DMS114 treated with DMSO at 0.1 percent for 48 hours (cell line): Measurements from ENCODE around the gene OR6X1.

ENCODE experiments used
- DNase-seq: peaks from one replicate; lab custom pipeline; 2025; ENCODE audit not compliant: unreplicated experiment; lab: John Stamatoyannopoulos, UW

OR6X1 gene, protein sequence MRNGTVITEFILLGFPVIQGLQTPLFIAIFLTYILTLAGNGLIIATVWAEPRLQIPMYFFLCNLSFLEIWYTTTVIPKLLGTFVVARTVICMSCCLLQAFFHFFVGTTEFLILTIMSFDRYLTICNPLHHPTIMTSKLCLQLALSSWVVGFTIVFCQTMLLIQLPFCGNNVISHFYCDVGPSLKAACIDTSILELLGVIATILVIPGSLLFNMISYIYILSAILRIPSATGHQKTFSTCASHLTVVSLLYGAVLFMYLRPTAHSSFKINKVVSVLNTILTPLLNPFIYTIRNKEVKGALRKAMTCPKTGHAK

DNA sequence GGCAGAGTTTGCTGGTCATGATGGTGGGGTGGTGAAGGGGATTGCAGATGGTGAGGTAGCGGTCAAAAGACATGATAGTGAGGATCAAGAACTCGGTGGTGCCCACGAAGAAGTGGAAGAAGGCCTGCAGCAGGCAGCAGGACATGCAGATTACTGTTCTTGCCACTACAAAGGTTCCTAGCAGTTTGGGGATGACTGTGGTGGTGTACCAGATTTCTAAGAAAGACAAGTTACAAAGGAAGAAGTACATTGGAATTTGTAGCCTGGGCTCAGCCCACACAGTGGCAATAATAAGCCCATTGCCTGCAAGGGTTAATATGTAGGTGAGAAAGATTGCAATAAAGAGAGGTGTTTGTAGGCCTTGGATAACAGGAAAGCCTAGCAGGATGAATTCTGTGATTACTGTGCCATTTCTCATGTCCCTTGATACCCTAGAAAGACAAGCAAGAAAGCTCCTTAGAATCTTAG, at the start of gene OR6X1:
Gene OR6X1 (minus strand): TSS at position 418 of the 468 bp plus-strand sequence. CDS start 0 bp downstream, at position 418.
- no peak for DNase-seq

DNA sequence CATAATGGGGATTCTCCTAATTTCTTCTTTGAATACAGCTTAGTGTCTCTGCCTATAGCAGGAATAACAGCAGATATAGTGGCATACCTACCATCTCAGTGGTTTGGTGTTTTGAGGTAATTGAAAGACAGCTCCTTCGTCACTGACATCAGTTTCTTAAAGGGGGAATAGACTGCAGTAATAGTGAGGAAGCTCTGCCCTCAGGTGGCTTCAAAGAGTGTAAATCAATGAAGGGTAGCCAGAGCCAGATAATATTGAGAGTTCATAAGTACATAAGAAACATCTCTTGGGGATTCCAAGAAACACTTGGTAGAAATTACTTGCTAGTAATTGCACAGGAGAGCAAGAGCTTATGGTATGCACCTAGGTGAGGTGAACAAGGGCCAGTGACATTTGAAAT, 47.4 kb upstream of the OR6X1 start:
- no peak for DNase-seq

DNA sequence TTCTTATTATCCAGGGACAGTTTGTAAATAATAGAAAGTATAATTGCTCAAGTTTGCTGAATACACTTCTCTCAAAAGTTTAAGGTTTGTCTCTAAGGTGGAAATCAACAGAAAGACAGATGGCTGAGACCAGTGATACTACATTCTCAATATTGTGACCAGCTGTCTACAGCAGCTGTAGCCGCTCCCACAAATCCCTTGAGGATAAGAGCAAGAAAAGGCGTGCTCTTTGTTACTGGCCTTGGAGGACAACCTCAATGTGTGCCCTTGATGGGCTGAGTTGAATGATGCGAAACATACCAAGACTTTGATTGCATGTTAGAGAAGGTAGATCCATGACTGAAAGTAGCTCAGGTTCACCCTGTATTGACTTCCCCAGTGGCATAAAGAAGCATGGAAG, 45.7 kb upstream of the OR6X1 start:
- no peak for DNase-seq

DNA sequence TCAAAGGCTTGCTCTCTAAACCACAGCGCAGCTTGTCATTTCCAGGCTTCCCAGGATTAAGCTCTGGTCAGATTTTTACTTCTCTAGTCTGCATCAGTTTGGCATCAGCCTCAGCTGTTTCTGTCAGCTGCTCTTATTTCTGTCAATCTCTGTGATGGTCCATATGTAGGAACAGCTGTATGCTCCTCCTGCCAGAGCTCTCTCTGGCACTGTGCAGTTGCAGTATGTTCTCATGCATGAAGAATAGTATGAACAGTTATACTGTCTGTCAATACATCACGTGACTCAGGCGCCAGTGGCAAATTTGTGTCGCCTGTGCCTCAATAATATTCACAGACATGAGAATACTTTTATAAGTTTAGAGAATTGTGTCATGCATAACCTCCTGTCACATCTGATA, 45.1 kb upstream of the OR6X1 start:
- DNase-seq: no peak

DNA sequence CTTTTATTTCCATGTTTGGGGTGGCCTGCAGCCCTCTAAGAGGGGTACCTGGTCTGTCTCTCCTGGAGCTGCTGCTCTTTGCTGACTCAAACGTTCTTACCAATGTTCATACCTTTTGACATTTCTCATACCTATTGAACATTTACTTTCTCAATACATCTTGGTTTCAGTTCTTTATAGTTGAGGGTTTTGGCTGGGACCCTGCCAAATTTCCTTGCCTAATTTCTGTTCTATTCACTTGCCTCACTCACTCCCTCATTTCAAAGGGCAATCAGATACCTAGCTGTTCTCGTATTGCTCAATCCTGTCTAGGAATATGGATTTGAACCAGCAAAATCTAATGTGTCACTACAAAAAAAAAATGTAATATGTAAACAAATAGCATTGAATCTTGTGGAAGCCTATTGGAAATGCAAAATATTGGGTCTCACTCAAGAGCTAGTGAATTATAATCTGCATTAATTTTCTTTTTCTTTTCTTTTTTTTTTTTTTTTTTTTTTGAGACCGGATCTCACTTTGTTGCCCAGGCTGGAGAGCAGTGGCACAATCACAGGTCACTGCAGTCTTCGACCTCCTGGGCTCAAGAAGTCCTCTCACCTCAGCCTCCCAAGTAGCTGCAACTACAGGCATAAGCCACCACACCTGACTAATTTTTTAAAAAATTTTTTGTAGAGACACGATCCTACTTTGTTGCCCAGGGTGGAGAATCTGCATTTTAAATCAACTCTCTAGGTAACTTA, 44.4 kb upstream of the OR6X1 start:
- no peak for DNase-seq

DNA sequence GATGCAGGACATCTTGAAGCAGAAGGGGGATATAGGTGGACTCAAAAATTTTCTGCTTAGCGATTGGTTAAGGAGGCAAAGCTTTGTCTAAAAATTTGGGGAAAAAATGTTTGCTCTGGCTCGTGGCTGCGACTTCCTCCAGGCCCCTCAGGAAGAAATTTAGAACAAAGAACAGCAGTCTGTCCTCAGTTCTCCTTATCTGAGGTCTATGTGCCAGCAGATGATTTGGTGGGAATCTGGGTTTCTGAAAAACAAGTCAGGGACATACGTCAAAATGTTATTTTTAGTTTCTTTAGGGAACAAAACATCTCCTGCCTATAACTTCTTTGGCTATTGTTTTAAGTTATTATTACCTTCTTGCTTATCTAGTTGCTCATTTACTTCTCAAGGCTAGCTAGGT, 43.8 kb upstream of the OR6X1 start:
- DNase-seq: no peak

DNA sequence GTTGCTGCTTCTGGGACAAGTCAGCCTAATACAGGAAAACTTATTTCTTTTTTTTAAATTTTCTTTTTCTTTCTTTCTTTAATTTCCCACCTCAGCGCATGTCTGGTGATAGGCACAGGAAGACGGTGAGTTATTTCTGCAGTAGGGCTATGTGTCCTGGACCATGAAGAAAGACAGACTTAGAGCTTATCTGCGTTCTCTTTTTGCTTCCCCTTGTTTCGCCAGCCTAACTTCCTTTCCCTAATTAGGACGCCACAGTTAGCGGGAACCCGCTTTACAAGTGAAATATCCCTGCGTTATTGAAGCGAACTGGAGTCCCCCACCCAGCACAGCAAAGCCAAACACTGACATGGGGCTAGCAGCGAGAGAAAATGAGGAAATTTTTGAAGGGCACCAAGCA, 43.2 kb upstream of the OR6X1 start:
- no peak for DNase-seq

DNA sequence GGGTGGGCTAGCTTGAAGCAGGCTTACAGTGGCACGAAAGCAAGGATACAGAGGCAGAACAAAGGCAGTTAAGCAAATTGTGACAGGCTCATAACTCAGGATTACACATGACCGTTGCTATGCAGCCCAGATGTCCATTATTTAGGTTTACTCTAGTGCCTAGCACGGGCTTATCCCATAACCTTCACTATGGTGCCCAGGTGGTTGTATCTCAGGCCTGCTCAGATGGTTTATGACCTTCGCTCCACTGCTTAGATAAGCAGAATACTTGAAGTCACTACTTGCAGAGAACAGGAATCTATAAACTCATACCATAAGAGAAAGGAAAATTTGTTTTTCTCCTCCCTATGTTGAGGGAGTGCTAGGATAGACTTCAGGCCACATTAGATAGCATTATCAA, 42.8 kb upstream of the OR6X1 start:
- no peak for DNase-seq

DNA sequence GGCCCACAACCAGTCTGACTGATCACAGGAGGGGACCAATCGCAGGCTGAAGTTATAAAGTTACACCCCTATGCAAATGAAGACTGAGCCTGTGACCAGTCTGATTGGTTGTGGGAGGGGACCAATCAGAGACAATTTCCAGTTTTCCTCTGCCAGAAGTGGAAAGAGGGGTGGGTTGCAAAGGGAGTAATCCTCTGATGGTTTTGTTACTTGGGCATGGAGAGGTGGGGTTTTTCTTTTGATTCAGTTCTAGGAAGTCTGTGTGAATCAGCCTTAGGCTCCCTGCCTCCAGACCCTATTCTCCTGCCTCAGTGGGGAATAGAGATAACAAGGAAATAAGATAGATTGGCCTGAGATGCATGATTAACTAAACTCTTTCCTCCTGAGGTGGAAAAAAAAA, 41.9 kb upstream of the OR6X1 start:
- DNase-seq: no peak

DNA sequence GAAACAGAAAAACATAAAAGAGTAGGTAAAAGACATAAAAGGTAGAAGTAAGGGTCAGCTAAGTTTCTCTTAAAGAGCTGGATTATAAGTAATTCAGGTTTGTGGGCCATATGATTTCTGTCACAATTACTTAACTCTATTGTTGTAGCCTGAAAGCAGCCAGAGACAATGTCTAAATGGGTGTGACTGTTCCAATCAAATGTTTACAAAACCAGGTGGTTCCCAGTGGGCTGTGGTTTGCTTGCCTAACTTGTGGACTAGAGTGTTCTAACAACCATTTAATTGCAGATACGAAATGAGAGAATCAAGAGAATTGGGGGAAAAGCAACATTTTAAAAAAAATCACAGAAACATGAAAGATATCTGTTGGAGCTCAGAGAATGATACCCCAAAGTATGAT, 29.2 kb upstream of the OR6X1 start:
- DNase-seq: no peak

DNA sequence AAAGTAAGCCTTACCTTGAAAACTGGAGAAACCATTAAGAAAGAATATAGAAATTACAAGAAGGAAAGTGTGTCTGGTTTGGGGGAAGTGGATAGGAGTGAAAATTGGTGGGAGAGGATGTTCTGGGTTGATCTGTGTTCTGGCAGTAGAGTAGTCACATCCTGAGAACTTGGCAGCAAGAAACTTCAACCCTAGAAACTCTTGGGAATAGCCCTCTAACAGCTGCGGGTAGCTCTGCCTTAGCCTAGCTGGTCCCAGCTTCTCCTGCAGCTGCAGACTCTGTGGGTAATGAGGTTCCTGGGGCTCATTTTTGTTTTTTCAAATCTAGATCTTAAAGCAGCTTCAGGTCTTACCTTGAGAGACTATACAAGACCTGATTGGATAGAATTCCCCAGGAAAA, 24.2 kb upstream of the OR6X1 start:
- no peak for DNase-seq

DNA sequence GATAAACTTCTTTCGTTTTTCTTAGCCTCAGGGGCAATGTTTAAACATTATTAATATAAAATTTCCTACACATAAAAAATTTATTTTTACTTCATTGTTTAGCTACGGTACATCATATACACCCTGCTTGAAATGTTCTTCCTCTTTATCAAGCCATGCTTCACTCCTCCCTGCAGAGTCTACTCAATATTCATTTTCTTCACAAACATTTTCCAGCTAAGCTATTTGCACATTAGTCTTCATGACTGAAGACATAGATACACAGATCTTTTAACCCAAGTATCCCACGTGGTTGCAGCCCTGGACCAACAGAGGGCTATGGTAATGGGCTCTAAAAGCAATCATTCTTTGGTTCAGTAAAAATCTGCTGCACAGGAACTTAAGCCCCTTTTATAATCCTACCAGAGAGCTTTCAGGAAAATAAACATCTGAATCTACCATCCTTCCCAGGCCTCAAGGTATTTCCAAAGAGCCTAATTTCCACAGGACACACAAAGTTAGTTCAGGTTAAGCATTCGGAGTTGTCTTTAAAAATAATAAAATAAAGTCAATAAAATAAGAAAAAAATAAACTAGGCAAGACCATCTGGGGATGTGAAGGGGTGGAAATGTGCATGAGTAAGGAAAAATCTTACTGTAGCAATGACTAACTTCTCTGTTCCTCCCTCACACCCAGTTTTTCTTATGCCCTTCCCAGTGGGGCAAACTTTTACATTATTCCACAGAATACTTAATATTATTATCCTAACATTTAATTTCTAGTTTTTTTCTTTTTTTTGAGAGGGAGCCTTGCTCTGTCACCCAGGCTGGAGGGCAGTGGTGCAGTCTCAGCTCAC, 21.6 kb upstream of the OR6X1 start:
- DNase-seq: no peak

DNA sequence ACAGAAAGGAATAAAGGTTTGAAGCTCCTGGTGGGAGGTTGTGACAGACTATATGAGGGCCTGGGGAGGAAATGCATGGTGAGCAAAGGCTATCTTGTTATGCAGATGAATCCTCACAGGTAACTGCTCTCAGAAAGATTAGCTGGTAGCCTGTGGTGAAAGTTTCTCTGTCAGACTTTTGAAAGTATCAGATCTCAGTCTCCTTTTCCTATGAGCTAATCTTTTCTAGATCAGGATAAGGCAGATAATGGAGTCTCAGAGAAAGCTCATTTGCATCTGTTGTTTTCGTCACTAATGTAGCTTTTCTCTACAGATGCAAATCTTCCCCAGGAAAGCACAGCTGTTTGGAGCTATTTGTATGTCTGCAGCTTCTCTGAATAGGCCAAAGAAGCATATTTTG, 21.0 kb upstream of the OR6X1 start:
- DNase-seq: no peak

DNA sequence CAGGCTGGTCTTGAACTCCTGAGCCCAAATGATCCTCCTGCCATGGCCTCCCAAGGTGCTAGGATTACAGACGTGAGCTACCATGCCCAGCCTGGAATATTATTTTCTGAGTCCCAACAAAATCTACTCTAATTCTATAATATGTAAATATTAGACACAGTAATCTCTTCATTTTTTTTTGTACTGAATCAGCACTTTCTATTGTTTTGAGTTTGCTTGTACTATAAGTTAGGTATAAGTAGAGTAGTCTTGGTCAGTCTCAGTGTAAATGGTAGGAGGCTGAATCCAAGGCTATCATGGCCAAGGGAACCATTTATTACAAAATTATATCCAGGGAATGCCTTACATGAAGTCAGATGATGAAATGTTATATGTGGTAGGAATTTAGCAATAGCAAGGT, 19.6 kb upstream of the OR6X1 start:
- no peak for DNase-seq

DNA sequence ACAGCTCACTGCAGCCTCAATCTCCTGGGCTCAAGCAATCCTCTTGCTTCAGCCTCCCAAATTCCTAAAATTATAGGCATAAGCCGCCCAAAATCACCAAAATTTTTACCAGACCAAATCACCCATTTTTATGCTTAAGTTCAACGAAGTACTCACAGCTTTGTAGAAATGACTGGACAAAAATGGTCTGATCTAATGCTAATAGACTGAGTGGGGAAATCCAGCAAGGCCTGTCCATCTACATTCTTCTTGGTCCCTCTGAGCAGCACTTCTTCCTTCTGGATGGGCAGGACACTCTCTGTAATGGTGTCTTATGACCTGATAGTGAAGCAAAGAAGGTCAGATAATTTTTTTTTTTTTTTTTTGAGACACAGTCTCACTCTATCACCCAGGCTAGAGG, 18.7 kb upstream of the OR6X1 start:
- DNase-seq: no peak

DNA sequence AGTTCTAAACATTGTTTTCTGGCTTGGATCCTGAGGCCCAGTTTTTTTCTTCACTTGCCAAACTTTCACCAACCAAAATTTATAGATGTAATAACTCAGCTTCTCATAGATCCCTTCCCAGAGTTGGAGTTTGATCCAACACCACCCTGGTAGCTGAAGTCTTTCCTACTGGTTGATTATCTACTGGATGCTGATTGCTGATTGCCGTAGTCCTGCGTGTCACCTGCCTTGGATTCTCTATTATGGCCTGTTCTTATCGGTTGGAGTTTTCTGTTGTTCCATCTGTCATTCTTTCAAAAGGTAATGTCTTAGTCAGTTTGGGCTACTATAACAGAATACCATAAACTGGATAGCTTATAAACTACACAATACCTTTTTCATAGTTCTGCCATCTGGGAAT, 17.3 kb upstream of the OR6X1 start:
- DNase-seq: no peak

DNA sequence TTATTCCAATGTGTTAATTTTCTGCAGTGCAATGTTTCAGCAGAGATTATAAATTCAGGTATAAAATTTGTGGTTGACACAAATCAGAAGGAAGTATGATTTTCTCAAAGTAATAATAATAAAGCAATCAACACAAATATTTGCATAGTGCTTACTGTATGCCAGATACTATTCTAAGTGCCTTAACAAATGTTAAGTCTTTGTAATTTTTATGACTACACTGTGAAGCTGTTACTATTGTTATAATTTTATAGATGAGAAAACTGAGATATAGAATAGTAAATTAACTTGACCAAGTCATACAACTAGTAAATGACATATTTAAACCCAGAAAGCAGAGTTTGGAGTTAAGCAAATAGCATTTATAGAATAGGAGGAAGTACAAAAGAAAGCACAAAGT, 16.4 kb upstream of the OR6X1 start:
- no peak for DNase-seq

DNA sequence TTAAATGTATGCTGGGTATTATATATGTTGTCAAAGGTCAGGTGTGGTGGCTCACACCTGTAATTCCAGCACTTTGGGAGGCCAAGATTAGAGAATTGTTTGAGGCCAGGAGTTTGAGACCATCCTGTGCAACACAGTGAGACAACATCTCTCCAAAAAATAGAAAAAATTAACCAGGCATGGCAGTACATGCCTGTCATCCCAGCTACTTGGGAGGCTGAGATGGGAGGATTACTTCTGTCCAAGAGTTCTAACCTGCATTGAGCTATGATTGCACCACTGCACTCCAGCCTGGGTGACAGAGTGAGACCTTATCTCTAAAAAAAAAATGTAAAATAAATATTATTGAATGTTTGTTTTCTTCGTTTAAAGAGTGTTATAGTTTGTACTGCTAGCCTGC, 11.3 kb upstream of the OR6X1 start:
- DNase-seq: no peak

DNA sequence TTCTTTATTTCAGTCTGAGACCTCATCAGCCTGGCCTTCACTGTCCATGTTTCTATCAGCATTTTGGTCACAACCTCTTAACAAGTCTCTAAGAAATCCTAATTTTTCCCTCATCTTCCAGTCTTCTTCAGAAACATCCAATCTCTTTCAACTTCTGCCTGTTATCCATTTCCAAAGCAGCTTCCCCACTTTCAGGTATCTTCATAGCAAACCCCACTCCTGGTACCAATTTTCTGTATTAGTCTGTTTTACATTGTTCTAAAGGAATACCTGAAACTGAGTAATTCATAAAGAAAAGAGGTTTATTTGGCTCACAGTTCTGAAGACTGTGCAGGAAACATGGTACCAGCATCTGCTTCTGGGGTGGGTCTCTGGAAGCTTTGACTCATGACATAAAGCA, 8.1 kb upstream of the OR6X1 start:
- no peak for DNase-seq

DNA sequence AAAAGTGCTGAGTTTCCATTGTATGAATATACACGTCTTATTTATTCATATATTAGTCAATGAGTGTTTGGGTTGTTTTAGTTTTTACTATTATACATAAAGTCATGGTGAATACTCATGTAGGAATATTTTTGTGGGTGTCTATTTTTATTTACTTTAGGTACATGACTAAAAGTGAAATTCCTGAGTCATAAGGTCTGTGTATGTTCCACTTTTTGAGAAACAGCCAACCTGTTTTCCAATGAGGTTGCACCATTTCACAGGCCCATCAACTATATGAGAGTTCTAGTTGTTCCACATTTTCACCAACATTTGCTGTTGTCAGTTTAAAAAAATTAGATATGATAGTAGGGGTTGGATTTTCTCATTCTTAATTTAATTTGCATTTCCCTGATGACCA, 6.6 kb upstream of the OR6X1 start:
- no peak for DNase-seq

DNA sequence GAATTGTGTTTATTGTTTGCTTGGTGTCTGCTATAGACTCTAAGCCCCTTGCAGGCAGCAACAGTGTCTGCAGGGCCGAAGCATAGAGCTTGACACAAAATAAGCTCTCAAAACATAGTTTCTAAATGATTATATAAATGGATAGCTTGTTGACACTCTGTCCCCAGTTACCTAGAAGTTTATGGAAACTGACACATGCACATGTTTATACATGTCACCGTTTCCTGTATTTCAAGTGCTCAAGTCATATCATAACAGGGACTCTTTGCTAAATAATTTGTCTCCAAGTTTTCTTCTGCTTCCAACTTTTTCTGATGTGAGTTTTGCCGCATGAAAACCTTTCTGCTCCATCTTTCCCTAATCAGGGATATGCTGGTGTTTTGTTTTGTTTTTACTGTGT, 3.7 kb upstream of the OR6X1 start:
- DNase-seq: no peak

DNA sequence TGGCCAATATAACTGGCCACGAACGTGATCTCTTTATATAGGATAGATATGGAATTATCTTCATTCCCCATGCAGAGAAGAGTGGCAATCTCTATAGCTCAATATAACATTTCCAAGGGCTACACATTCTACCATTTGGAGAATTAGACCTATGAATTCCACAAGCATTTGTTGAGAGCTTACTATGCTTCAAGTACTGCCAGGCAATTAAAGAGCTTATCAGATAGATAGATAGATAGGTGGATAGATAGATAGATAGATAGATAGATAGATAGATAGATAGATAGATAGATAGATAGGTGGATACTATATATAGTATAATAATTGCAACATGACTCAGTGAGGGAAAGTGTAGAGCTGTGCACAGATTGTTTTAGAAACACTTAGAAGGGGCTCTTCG, 1.5 kb upstream of the OR6X1 start:
- DNase-seq: no peak
